ENCODE measurements around the gene FBXL17. TPM values are rescaled to one million over a fixed set of nuclear protein-coding genes. Genes with fewer than 3 reads are reported as not detected.

FBXL17 gene
- total and polyA plus RNA-seq, 9 of the 15 experiments (the other 6 are each of a cell fraction or from before 2014, with no cell fraction given): 0.32 to 5.4 (median 1.8) TPM

GRCh38 chr5:108381954-108382783 lies at the start of gene FBXL17 (continued):
- no peak; the same call in 1 of the 2 replicates for TF ChIP-seq HMGXB4 (CRISPR knock-in tag; IDR thresholded peaks at IDR 0.05)
- peak; percentile 44; the same call in 1 of the 2 replicates for TF ChIP-seq RAD51 (IDR thresholded peaks at IDR 0.05; ENCODE audit: borderline replicate concordance, low read depth)
- no peak for TF ChIP-seq SMARCB1 (IDR thresholded peaks at IDR 0.05; ENCODE audit: insufficient read length, low read depth)
- TF ChIP-seq EWSR1 (IDR thresholded peaks at IDR 0.05; ENCODE audit: borderline replicate concordance, low read depth, partially characterized antibody): no peak
- no peak for TF ChIP-seq TRIM24 (IDR thresholded peaks at IDR 0.05)
- TF ChIP-seq ESRRB (CRISPR knock-in tag; IDR thresholded peaks at IDR 0.05; ENCODE audit: borderline replicate concordance): no peak
- no peak for TF ChIP-seq PHF21A (IDR thresholded peaks at IDR 0.05; ENCODE audit: borderline replicate concordance, low read depth)
- no peak for TF ChIP-seq SRSF3 (IDR thresholded peaks at IDR 0.05; ENCODE audit: insufficient read depth, low read length)
- TF ChIP-seq ZNF24 (IDR thresholded peaks at IDR 0.05): peak; percentile 30; the same call in 1 of the 2 replicates
- no peak for TF ChIP-seq ZNF398 (CRISPR knock-in tag; IDR thresholded peaks at IDR 0.05)
- TF ChIP-seq, protein P1, sequence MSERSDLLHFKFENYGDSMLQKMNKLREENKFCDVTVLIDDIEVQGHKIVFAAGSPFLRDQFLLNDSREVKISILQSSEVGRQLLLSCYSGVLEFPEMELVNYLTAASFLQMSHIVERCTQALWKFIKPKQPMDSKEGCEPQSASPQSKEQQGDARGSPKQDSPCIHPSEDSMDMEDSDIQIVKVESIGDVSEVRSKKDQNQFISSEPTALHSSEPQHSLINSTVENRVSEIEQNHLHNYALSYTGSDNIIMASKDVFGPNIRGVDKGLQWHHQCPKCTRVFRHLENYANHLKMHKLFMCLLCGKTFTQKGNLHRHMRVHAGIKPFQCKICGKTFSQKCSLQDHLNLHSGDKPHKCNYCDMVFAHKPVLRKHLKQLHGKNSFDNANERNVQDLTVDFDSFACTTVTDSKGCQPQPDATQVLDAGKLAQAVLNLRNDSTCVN (CRISPR knock-in tag; IDR thresholded peaks at IDR 0.05): no peak
- TF ChIP-seq ATF1 (CRISPR knock-in tag; IDR thresholded peaks at IDR 0.05): no peak
- TF ChIP-seq ATF1 (tag; IDR thresholded peaks at IDR 0.05): peak; percentile 95
- TF ChIP-seq ZSCAN32 (CRISPR knock-in tag; IDR thresholded peaks at IDR 0.05): peak; percentile 51; the same call in 1 of the 2 replicates
- TF ChIP-seq SRF (CRISPR knock-in tag; IDR thresholded peaks at IDR 0.05): 0 out of 4 replicates have a peak, but pooled peaks of 1 of the 2 experiments have one; percentile 28
- peak; percentile 83 to 87 for TF ChIP-seq NRF1 (conservative IDR thresholded peaks at IDR 0.05 in 1 of 2, IDR thresholded peaks at IDR 0.05 in 1 of 2)
- TF ChIP-seq, protein P2, sequence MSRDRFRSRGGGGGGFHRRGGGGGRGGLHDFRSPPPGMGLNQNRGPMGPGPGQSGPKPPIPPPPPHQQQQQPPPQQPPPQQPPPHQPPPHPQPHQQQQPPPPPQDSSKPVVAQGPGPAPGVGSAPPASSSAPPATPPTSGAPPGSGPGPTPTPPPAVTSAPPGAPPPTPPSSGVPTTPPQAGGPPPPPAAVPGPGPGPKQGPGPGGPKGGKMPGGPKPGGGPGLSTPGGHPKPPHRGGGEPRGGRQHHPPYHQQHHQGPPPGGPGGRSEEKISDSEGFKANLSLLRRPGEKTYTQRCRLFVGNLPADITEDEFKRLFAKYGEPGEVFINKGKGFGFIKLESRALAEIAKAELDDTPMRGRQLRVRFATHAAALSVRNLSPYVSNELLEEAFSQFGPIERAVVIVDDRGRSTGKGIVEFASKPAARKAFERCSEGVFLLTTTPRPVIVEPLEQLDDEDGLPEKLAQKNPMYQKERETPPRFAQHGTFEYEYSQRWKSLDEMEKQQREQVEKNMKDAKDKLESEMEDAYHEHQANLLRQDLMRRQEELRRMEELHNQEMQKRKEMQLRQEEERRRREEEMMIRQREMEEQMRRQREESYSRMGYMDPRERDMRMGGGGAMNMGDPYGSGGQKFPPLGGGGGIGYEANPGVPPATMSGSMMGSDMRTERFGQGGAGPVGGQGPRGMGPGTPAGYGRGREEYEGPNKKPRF (IDR thresholded peaks at IDR 0.05; ENCODE audit: low read depth, low read length): no peak
- peak; percentile 36; the same call in 1 of the 2 replicates for TF ChIP-seq THAP12 (CRISPR knock-in tag; IDR thresholded peaks at IDR 0.05)

Data from K562 (cell line).